Duodenal mucosa (tissue), 2 donors: ENCODE measurements around the gene MISP.
A peak's percentile ranks its signal among the peaks of the same experiment; 100 is the strongest.
"Not testable (repeated sequence)": the region's sequence is repeated elsewhere in the genome, so short reads cannot be mapped to it uniquely, and the experiment has no call there.

Experiments used
- H3K27ac ChIP-seq: one replicate; pipeline ENCODE4 v1.7.0; 2013; ENCODE audit warnings: low read depth, low read length
- H3K27me3 ChIP-seq, 2 donors: one replicate each; pipeline ENCODE4 v1.7.0; 2013; ENCODE audit warnings: low read length in 2 of 2, control low read depth in 1 of 2; ENCODE audit not compliant: insufficient read depth in 2 of 2, control insufficient read depth in 1 of 2
- H3K36me3 ChIP-seq, 2 donors: one replicate each; pipeline ENCODE4 v1.7.0; 2013; ENCODE audit warnings: low read length in 2 of 2, control low read depth in 1 of 2; ENCODE audit not compliant: insufficient read depth in 2 of 2, control insufficient read depth in 1 of 2
- H3K4me1 ChIP-seq, 2 donors: one replicate each; pipeline ENCODE4 v1.7.0; 2013; ENCODE audit warnings: low read length in 2 of 2, control low read depth in 1 of 2; ENCODE audit not compliant: insufficient read depth in 2 of 2, control insufficient read depth in 1 of 2
- H3K4me3 ChIP-seq, 2 donors: one replicate each; pipeline ENCODE4 v1.7.0; 2013; ENCODE audit warnings: low read length in 2 of 2, low read depth in 1 of 2
- H3K9ac ChIP-seq, 2 donors: one replicate each; pipeline ENCODE4 v1.7.0; 2013; ENCODE audit warnings: low read length in 2 of 2, low read depth in 1 of 2
- H3K9me3 ChIP-seq, 2 donors: one replicate each; pipeline ENCODE4 v1.7.0; 2013; ENCODE audit warnings: low read length in 2 of 2, control low read depth in 1 of 2; ENCODE audit not compliant: control insufficient read depth in 1 of 2

MISP gene, protein sequence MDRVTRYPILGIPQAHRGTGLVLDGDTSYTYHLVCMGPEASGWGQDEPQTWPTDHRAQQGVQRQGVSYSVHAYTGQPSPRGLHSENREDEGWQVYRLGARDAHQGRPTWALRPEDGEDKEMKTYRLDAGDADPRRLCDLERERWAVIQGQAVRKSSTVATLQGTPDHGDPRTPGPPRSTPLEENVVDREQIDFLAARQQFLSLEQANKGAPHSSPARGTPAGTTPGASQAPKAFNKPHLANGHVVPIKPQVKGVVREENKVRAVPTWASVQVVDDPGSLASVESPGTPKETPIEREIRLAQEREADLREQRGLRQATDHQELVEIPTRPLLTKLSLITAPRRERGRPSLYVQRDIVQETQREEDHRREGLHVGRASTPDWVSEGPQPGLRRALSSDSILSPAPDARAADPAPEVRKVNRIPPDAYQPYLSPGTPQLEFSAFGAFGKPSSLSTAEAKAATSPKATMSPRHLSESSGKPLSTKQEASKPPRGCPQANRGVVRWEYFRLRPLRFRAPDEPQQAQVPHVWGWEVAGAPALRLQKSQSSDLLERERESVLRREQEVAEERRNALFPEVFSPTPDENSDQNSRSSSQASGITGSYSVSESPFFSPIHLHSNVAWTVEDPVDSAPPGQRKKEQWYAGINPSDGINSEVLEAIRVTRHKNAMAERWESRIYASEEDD

DNA sequence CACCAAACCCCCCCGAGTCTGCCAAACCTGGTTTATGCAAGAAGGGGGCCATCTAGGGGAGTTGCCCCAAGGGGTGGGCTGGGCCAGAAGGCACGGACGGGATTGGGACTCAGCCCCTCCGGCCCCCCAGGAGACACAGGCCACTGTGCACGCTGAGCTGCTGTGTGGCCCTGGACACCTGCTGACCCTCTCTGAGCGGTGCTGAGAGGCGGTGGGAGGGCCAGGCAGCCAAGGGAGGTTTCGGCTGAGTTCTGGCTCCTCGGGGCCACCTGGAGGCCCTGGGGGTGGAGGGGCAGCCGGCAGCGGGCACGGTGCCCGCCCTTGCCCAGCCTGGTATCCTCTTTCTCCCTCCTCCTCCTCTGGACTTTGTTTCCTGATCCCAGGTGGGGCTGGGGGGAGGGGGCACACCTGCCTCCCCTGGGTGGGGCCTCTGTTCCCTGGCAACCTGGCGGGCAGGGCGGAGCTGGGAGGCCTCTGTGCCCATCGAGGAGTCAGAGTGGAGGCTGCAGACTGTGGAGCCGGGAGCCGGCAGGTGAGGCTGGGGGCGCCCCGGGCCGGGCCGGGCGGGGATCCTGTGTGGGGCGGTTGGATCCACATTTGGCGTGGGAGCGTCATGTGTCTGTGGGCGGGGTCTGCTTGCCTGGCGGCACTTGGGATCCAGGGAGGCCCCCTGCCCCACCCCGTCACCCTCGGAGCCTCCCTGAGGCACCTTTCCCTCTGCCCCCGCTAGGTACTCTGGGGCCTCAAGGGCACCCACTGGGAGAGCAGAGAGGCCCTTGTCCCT lies at the start of gene MISP:
TSS of gene MISP (plus strand) at position 473 of the 784 bp plus-strand sequence. CDS start 5,835 bp downstream, outside the sequence.
- peak within 1 kb of the TSS; percentile 79 to 94 for H3K9ac ChIP-seq

DNA sequence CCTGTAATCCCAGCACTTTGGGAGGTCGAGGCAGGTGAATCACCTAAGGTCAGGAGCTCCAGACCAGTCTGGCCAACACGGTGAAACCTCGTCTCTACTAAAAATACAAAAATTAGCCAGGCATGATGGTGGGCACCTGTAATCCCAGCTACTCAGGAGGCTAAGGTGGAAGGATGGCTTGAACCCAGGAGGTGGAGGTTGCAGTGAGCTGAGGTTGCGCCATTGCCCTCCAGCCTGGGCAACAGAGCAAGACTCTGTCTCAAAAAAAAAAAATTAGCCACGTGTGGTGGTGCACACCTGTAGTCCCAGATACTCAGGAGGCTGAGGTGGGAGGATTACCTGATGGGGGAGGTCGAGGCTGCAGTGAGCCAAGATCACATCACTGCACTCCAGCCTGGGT lies 48.1 kb upstream of the MISP start:
- H3K27me3 ChIP-seq = not testable (repeated sequence)
- H3K4me3 ChIP-seq = peak overlapping the region in 1 of 2 donors; percentile 61

More for the DNA sequence above, at the start of gene MISP:
- Histone ChIP-seq H3K36me3 (no peaks in the 10 kb centered on the region), H3K9me3 (no peaks in the 10 kb centered on the region), H3K27me3 (no peaks in the 10 kb centered on the region), H3K4me1 (peaks cover 0 to 24% of the 10 kb centered on the region in 2 donors), H3K4me3 (peak within 1 kb of the TSS; percentile 70 to 85), H3K27ac (peak within 1 kb of the TSS; percentile 97)

DNA sequence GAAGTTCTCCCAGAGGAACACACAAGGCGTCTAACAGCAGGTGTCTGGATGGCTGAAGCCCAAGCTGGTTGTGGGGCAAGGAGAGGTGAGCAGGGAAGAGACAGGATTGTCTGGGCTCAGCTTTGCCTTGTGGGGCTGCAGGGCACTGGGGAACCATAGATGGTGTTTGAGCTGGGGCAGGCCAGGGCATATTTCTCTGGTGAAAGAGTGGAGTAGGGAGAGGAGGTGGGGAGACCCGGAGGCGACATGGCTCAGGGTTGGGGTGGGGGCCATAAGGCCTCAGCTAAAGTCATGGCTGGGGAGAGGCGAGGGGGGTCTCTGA lies 47.6 kb upstream of the MISP start:
- H3K27ac ChIP-seq = no peak overlapping the region
- H3K36me3 ChIP-seq = no peaks in the 10 kb centered on the region
- peaks cover 0 to 2% of the 10 kb centered on the region in 2 donors for H3K9me3 ChIP-seq
- H3K4me3 ChIP-seq = peak overlapping the region; percentile 31 to 61
- H3K27me3 ChIP-seq = peaks cover 0 to 10% of the 10 kb centered on the region in 2 donors
- peak overlapping the region in 1 of 2 donors; percentile 32 for H3K9ac ChIP-seq
- peaks cover 5 to 6% of the 10 kb centered on the region in 2 donors for H3K4me1 ChIP-seq

More for the DNA sequence above, 48.1 kb upstream of the MISP start:
- H3K4me1 ChIP-seq, H3K9ac ChIP-seq, H3K9me3 ChIP-seq, H3K36me3 ChIP-seq, H3K27ac ChIP-seq: not testable (repeated sequence)

DNA sequence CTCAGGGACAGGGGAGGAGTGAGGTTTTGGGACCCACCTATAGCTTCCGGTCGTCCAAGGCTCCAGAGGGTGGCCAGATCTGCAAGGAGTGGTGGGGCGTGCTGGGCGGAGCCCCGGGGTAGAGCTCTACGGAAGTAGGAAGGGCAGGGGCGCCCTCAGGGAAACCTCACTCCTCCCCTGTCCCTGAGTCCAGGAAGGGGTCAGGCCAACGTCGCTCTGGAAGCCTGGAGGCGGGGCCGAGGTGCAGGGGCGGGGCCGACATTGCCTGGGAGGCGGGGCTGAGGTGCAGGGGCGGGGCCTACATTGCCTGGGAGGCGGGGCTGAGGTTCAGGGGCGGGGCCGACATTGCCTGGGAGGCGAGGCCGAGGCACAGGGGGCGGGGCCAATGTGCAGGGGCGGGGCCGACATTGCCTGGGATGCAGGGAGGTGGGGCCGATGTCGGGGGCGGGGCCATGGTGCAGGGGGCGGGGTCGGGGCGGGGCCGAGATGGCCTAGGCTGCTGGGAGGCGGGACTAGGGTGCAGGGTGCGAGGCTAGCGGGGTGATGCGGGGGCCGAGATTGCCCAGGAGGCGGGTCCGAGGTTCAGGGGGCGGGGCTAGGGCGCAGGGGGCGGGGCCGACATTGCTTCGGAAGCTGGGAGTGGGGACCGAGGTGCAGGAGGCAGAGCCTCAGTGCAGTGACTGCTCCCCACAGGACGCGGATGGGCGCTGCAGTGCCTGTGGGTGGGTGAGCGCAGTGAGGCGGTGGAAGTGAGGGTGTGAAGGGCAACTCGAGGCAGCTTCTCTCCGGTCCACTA lies 47.1 kb upstream of the MISP start:
- no peaks in the 10 kb centered on the region for H3K36me3 ChIP-seq
- peaks cover 5 to 6% of the 10 kb centered on the region in 2 donors for H3K4me1 ChIP-seq
- peak overlapping the region in 1 of 2 donors; percentile 57 for H3K9ac ChIP-seq
- H3K9me3 ChIP-seq = peaks cover 0 to 2% of the 10 kb centered on the region in 2 donors
- H3K27ac ChIP-seq = no peak overlapping the region
- peaks cover 0 to 12% of the 10 kb centered on the region in 2 donors for H3K27me3 ChIP-seq
- peak overlapping the region; percentile 31 to 61 for H3K4me3 ChIP-seq

GRCh38 chr19:704447-704741 lies 46.5 kb upstream of the MISP start:
- H3K9me3 ChIP-seq = peaks cover 0 to 2% of the 10 kb centered on the region in 2 donors
- peak overlapping the region in 1 of 2 donors; percentile 57 for H3K9ac ChIP-seq
- H3K4me1 ChIP-seq = peaks cover 5 to 6% of the 10 kb centered on the region in 2 donors
- H3K27ac ChIP-seq = no peak overlapping the region
- H3K36me3 ChIP-seq = no peaks in the 10 kb centered on the region
- H3K4me3 ChIP-seq = peak overlapping the region; percentile 25 to 60
- H3K27me3 ChIP-seq = peaks cover 0 to 8% of the 10 kb centered on the region in 2 donors

GRCh38 chr19:708154-709143 lies 42.5 kb upstream of the MISP start, which contains the start of gene PALM:
TSS of gene PALM (plus strand) at chr19:708935. CDS start at chr19:709147, 212 bp downstream.
- Histone ChIP-seq H3K27me3 (peaks cover 3 to 16% of the 10 kb centered on the region in 2 donors), H3K9ac (no peak within 1 kb of the TSS), H3K4me3 (peak within 1 kb of the TSS in 1 of 2 donors; percentile 32), H3K36me3 (no peaks in the 10 kb centered on the region), H3K27ac (peak within 1 kb of the TSS; percentile 42), H3K4me1 (peaks cover 5 to 6% of the 10 kb centered on the region in 2 donors), H3K9me3 (peaks cover 0 to 2% of the 10 kb centered on the region in 2 donors)

GRCh38 chr19:709196-709964 lies 41.5 kb upstream of the MISP start:
- no peak overlapping the region for H3K9ac ChIP-seq

DNA sequence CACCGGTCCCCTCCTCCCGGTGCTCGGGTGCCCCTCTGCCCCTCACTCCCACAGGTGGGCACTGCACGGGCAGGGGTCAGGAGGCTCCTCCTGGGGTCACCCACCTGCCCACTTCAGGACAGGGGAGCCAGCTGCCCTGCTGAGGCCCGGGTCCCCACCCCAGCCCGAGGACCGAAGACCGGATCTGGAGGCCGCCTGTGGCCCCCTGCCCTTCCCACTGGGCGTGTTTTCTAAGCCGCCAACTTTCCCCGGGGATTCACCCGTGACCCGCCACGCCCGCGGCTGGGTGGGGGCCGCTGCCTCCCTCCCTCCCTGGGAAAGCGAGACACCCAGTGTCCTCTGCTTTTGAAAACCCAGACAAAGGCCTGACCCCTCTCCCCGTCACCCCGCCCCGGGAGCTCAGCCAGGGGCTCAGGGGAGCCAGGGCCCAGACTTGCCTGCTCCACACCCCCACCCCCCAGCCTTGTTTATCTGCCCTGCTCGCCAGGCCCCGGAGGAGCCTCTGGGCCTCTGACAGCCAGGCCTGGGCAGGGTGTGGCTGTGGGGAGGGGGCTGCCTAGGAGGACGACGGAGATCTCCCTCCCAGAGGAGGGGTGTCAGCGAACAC lies 40.8 kb upstream of the MISP start:
- H3K27me3 ChIP-seq = peaks cover 3 to 16% of the 10 kb centered on the region in 2 donors
- no peak overlapping the region for H3K27ac ChIP-seq
- H3K4me1 ChIP-seq = no peaks in the 10 kb centered on the region
- H3K9me3 ChIP-seq = peaks cover 0 to 2% of the 10 kb centered on the region in 2 donors
- H3K36me3 ChIP-seq = no peaks in the 10 kb centered on the region
- no peak overlapping the region for H3K9ac ChIP-seq
- peak overlapping the region in 1 of 2 donors; percentile 32 for H3K4me3 ChIP-seq

More at GRCh38 chr19:709196-709964, 41.5 kb upstream of the MISP start:
- no peaks in the 10 kb centered on the region for H3K36me3 ChIP-seq
- peaks cover 2 to 3% of the 10 kb centered on the region in 2 donors for H3K4me1 ChIP-seq
- peaks cover 0 to 2% of the 10 kb centered on the region in 2 donors for H3K9me3 ChIP-seq
- H3K27me3 ChIP-seq = peaks cover 3 to 16% of the 10 kb centered on the region in 2 donors
- H3K4me3 ChIP-seq = peak overlapping the region in 1 of 2 donors; percentile 32
- peak overlapping the region; percentile 42 for H3K27ac ChIP-seq
